Measurements from ENCODE around the gene ANKRD44. TPM values are rescaled to one million over a fixed set of nuclear protein-coding genes. Genes with fewer than 3 reads are reported as not detected.

The ANKRD44 gene
- total and polyA plus RNA-seq, 2 of the 8 experiments (the other 6 are each of a cell fraction or from before 2014, with no cell fraction given): 1.2 to 1.3 TPM

DNA sequence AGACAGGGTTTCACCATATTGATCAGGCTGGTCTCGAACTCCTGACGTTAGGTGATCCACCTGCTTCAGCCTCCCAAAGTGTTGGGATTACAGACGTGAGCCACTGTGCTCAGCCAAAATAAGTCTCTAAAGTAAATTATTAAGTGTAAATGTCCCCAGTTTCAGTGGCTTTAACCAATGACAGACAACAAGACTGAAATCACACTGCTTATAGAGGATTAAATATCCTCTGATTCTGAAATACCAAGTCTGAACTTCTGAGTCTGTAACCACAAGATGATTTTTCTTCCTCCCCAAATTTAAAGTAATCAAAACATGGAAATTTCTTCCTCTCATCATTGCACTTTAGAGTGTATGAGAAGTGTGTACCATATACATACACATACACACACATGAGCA is 16.5 kb upstream of the ANKRD44 start:
- H2BK20ac ChIP-seq (ENCODE audit: low read length): no peak overlapping the region
- H3K9me3 ChIP-seq (ENCODE audit: insufficient read depth in 2 of 2, low read depth in 1 of 2, low read length in 1 of 2): no peaks in the 10 kb centered on the region
- WGBS, 2 experiments (ENCODE audit: extremely low coverage in 1 of 2, insufficient coverage in 1 of 2, insufficient read length in 1 of 2, insufficient replicate concordance in 2 of 2, low coverage in 1 of 2, low lambda C conversion rate in 2 of 2, missing lambda C conversion rate in 1 of 2): 97% methylated on average over 3 of the region's 3 CpGs; no CpG with 5 or more reads in 1 of the 2 experiments
- H4K91ac ChIP-seq (replicated peaks; ENCODE audit: insufficient read length, low read length): no peak overlapping the region
- no peak overlapping the region for H2AFZ ChIP-seq (ENCODE audit: low read length)
- H3K9ac ChIP-seq (replicated peaks in 1 of 4; ENCODE audit: extremely low read depth in 1 of 4, low read depth in 3 of 4, low read length in 3 of 4): no peak overlapping the region
- no peak overlapping the region for H3K18ac ChIP-seq (ENCODE audit: extremely low read depth, low read length)
- ChIA-PET CTCF (ENCODE audit: partially characterized antibody) (interaction anchor here (1.2 to 1.5 kb wide), 2 partner anchors 18 to 159 kb away, joined by 4 read pairs; no protein-coding TSS in a partner anchor), POLR2A (ENCODE audit: partially characterized antibody) (no interaction called here)
- H2BK120ac ChIP-seq (replicated peaks; ENCODE audit: low read depth, low read length): no peak overlapping the region
- H4K20me1 ChIP-seq (replicated peaks in 1 of 2; ENCODE audit: control insufficient read depth in 1 of 2, insufficient read depth in 2 of 2, low read length in 2 of 2): no peaks in the 10 kb centered on the region
- H3K27me3 ChIP-seq (replicated peaks in 1 of 4; ENCODE audit: control insufficient read depth in 3 of 4, extremely low read depth in 1 of 4, insufficient read depth in 3 of 4, low read length in 3 of 4): no peaks in the 10 kb centered on the region
- no peak overlapping the region for H2BK5ac ChIP-seq (ENCODE audit: low read depth, low read length)
- H2BK15ac ChIP-seq (ENCODE audit: low read length): no peak overlapping the region
- no peaks in the 10 kb centered on the region for H3K4me1 ChIP-seq (replicated peaks in 1 of 4; ENCODE audit: control insufficient read depth in 3 of 4, insufficient read depth in 4 of 4, low read length in 3 of 4)
- no peak overlapping the region for H3K4ac ChIP-seq (replicated peaks; ENCODE audit: insufficient read length, low read depth, low read length)
- H3K27ac ChIP-seq (ENCODE audit: low read depth, low read length): no peak overlapping the region
- no peak overlapping the region for H3K4me2 ChIP-seq (ENCODE audit: insufficient read depth in 1 of 2, low read depth in 2 of 2, low read length in 2 of 2)
- H3K79me2 ChIP-seq (ENCODE audit: control insufficient read depth in 1 of 2, insufficient read depth in 2 of 2, low read length in 2 of 2): no peaks in the 10 kb centered on the region
- H3K4me3 ChIP-seq (ENCODE audit: extremely low read depth in 1 of 4, insufficient read depth in 2 of 4, low read depth in 3 of 4, low read length in 4 of 4): no peak overlapping the region
- H2BK12ac ChIP-seq (ENCODE audit: low read depth, low read length): no peak overlapping the region
- H4K8ac ChIP-seq (ENCODE audit: extremely low read depth, insufficient read depth, low read length): no peak overlapping the region
- H3K56ac ChIP-seq (replicated peaks; ENCODE audit: insufficient read length, low read depth, low read length): no peak overlapping the region
- no peaks in the 10 kb centered on the region for H3K36me3 ChIP-seq (ENCODE audit: control insufficient read depth in 2 of 4, insufficient read depth in 4 of 4, low read length in 3 of 4)
- H4K5ac ChIP-seq (ENCODE audit: insufficient read length, low read depth, low read length): no peak overlapping the region
- no peak overlapping the region for H3K14ac ChIP-seq (ENCODE audit: insufficient read length)
- no peaks in the 10 kb centered on the region for H3K23me2 ChIP-seq (ENCODE audit: low read depth, low read length)
- FAIRE-seq (no peak), DNase-seq (ENCODE audit: low read depth in 1 of 2, low spot score in 2 of 2) (no peak)
- H3K79me1 ChIP-seq (ENCODE audit: low read depth, low read length): no peaks in the 10 kb centered on the region
- H2AK5ac ChIP-seq (ENCODE audit: low read depth, low read length): no peak overlapping the region
- no peak overlapping the region for H3K23ac ChIP-seq (ENCODE audit: insufficient read length)
- TF ChIP-seq RAD21 (IDR thresholded peaks at IDR 0.05 in 1 of 2, conservative IDR thresholded peaks at IDR 0.05 in 1 of 2; ENCODE audit: low read depth in 2 of 2, low read length in 2 of 2): no peak
- no peak for TF ChIP-seq SUZ12 (IDR thresholded peaks at IDR 0.05; ENCODE audit: low read length)
- no peak for TF ChIP-seq NANOG (IDR thresholded peaks at IDR 0.05; ENCODE audit: insufficient read depth, low read depth, low read length, poor library complexity, severe bottlenecking)

All from H1 (cell line).